Psoas muscle (tissue), 8 donors: Measurements from ENCODE around the gene TMEM37. TPM values are rescaled to one million over a fixed set of nuclear protein-coding genes. Genes with fewer than 3 reads are reported as not detected.

ENCODE experiments used
- ATAC-seq, 4 donors: fragments of 200-7000 bp; cut with Tn5 transposase; one replicate each; pipeline ENCODE4 v1.9.1; 2020; ENCODE audit warnings: moderate library complexity in 3 of 4, mild to moderate bottlenecking in 2 of 4
- DNase-seq, 2 donors: peaks; one replicate each; pipeline ENCODE4 v3.0.0-alpha.2; 2020
- H3K27ac ChIP-seq: fragments of 200-600 bp; one replicate; pipeline ENCODE4 v1.8.0; 2022
- H3K27me3 ChIP-seq, 3 donors: fragments of 200-600 bp in 1 of 3; one replicate each; pipeline versions ENCODE4 v1.6.1 to v1.8.0; 2013 to 2022; ENCODE audit warnings: low read length in 2 of 3, mild to moderate bottlenecking in 2 of 3, moderate library complexity in 1 of 3; ENCODE audit not compliant: insufficient read depth in 3 of 3
- H3K36me3 ChIP-seq, 2 donors: fragments of 200-600 bp in 1 of 2; one replicate each; pipeline versions ENCODE4 v1.6.1 to v1.8.0; 2013 to 2022; ENCODE audit warnings: low read depth in 1 of 2, mild to moderate bottlenecking in 1 of 2, moderate library complexity in 1 of 2; ENCODE audit not compliant: insufficient read depth in 1 of 2
- H3K4me1 ChIP-seq: fragments of 200-600 bp; one replicate; pipeline ENCODE4 v1.8.0; 2022
- H3K4me3 ChIP-seq: fragments of 200-600 bp; one replicate; pipeline ENCODE4 v1.8.0; 2022; ENCODE audit warnings: mild to moderate bottlenecking
- H3K9me3 ChIP-seq: fragments of 200-600 bp; one replicate; pipeline ENCODE4 v1.8.0; 2022
- CTCF ChIP-seq: fragments of 200-600 bp; IDR thresholded peaks from one replicate; pipeline ENCODE4 v1.8.0; 2022; ENCODE audit warnings: antibody characterized with exemption
- WGBS, 3 donors: extraction: QIAGEN DNeasy Blood & Tissue Kit; methylation state at CpG; one replicate each; pipeline versions ENCODE4 v1.1.6 to v1.1.7; 2013; 5-methylcytosine and 5-hydroxymethylcytosine counted together
- intact Hi-C, 2 donors: fragments of 100-400 bp; cut with DNase I; formaldehyde crosslinking; loops; one replicate each; pipeline versions ENCODE4 v1.11.0 to v1.14.2; 2022
- polyA plus RNA-seq, 3 donors: library from polyadenylated mRNA; stranded (reverse); fragments of 200-250 nt; gene quantifications; one replicate each; pipeline ENCODE4 v1.2.3, GENCODE V29; 2013
- total RNA-seq, 4 donors: library from RNA; stranded (reverse); fragmentation: NEBNext Ultra II Directional in 2 of 4; extraction: Animal tissue kit (Norgen Biotek cat#: 25700) in 2 of 4; gene quantifications; one replicate each; pipeline versions ENCODE4 v1.2.1 to v1.2.4, GENCODE V29; 2021 to 2023
- donor health status: healthy with polysubstance abuse.
- donor health status: DM: no; HTN: no; CAD: no; lungs with moderate emphysema.
- donor health status: Bipolar disorder and iron deficiency.
- donor health status: healthy.
- donor health status: DM: yes; HTN: yes; CAD: no.
- donor health status: DM: no; HTN: no; CAD: no.
- donor health status: DM: no; HTN: no; CAD: no.
- donor health status: DM: yes; HTN: yes; CAD: no.

Gene TMEM37
- total and polyA plus RNA-seq, 7 donors = 0.60 to 3.9 (median 0.96) TPM

- DNase-seq (no peak), ATAC-seq (no peak)
- no peaks in the 10 kb centered on the region for H3K27me3 ChIP-seq
- H3K27ac ChIP-seq = no peak overlapping the region
- H3K4me3 ChIP-seq = no peak overlapping the region
- TF ChIP-seq CTCF = no peak
- 76 to 88% (median 84%) methylated on average over 6 of the region's 6 CpGs for WGBS, 3 donors
- peaks cover 5% of the 10 kb centered on the region for H3K4me1 ChIP-seq
- no peaks in the 10 kb centered on the region for H3K36me3 ChIP-seq
- intact Hi-C loops = no loop called here
- H3K9me3 ChIP-seq = no peaks in the 10 kb centered on the region
These were observed 3.7 kb downstream of the TMEM37 start for GRCh38 chr2:119435081-119435952.

- WGBS, 3 donors = 66 to 90% (median 68%) methylated on average over 7 of the region's 7 CpGs
- H3K4me1 ChIP-seq = peaks cover 5% of the 10 kb centered on the region
These were observed 4.3 kb downstream of the TMEM37 start for GRCh38 chr2:119435953-119436297.

GRCh38 chr2:119436993-119437772 lies 5.5 kb downstream of the TMEM37 start:
- WGBS, 3 donors = 88 to 92% (median 89%) methylated on average over 19 to 22 of the region's 22 CpGs
- TF ChIP-seq CTCF = no peak
- no peak for DNase-seq
- Histone ChIP-seq H3K27me3 (no peaks in the 10 kb centered on the region), H3K4me3 (no peak overlapping the region), H3K4me1 (peaks cover 1% of the 10 kb centered on the region), H3K9me3 (no peaks in the 10 kb centered on the region), H3K36me3 (no peaks in the 10 kb centered on the region), H3K27ac (no peak overlapping the region)
- no peak for ATAC-seq
- intact Hi-C loops = no loop called here

More at GRCh38 chr2:119435953-119436297, 4.3 kb downstream of the TMEM37 start:
- TF ChIP-seq CTCF = no peak
- ATAC-seq (no peak), DNase-seq (no peak)
- no peak overlapping the region for H3K4me3 ChIP-seq
- no peaks in the 10 kb centered on the region for H3K9me3 ChIP-seq
- intact Hi-C loops = no loop called here
- no peak overlapping the region for H3K27ac ChIP-seq
- no peaks in the 10 kb centered on the region for H3K27me3 ChIP-seq
- no peaks in the 10 kb centered on the region for H3K36me3 ChIP-seq

GRCh38 chr2:119438128-119438656 lies 6.5 kb downstream of the TMEM37 start:
- Histone ChIP-seq H3K4me3 (no peak overlapping the region), H3K4me1 (no peaks in the 10 kb centered on the region), H3K27ac (no peak overlapping the region), H3K27me3 (no peaks in the 10 kb centered on the region), H3K9me3 (no peaks in the 10 kb centered on the region), H3K36me3 (no peaks in the 10 kb centered on the region)
- no peak for TF ChIP-seq CTCF
- ATAC-seq = no peak
- DNase-seq = no peak
- intact Hi-C loops = no loop called here
- WGBS, 3 donors = 86 to 99% (median 93%) methylated on average over 6 of the region's 6 CpGs
